HepG2 (cell line): Measurements from ENCODE around the gene NOM1. TPM values are rescaled to one million over a fixed set of nuclear protein-coding genes. Genes with fewer than 3 reads are reported as not detected.

Source experiments
- ATAC-seq: fragments of 200-7000 bp; cut with Tn5 transposase; 3 replicates; pipeline ENCODE4 v1.9.1; 2020; ENCODE audit warnings: mild to moderate bottlenecking, moderate library complexity
- BruUV-seq: library from RNA; stranded (reverse); fragments of 400-500 nt; replicated peaks from 2 replicates; lab custom pipeline; 2021; lab: Mats Ljungman, UMichigan
- CTCF ChIA-PET: fragments of 300-600 bp; formaldehyde crosslinking; extraction: SDS; loops from one replicate; lab custom pipeline; 2021; ENCODE audit warnings: low total read pairs, inconsistent platforms, low intra/inter-chr PET ratio; lab: Yijun Ruan, JAX
- POLR2A ChIA-PET: fragments of 350-600 bp; sonication (Branson Sonifier 250); formaldehyde crosslinking; loops from one replicate; lab custom pipeline; 2020; ENCODE audit warnings: antibody characterized with exemption, inconsistent platforms; lab: Yijun Ruan, JAX
- DNase-seq: peaks from one replicate; pipeline ENCODE4 v3.0.0-alpha.2; 2015; ENCODE audit warnings: low spot score
- FAIRE-seq: peaks from 3 replicates; lab custom pipeline; 2011; peaks lifted over from hg19 to GRCh38; lab: Jason Lieb, UNC
- H2AFZ ChIP-seq: one replicate; pipeline ENCODE4 v1.6.1; 2011; ENCODE audit warnings: low read length, inconsistent platforms
- H3K27ac ChIP-seq: fragments of 300-600 bp; 3 replicates; pipeline ENCODE4 v1.8.0; 2011; ENCODE audit warnings: mixed run types, mild to moderate bottlenecking, mixed read lengths, low read length, inconsistent platforms; ENCODE audit not compliant: insufficient read depth; ENCODE audit errors: extremely low read length
- H3K27me3 ChIP-seq, 2 experiments: fragments of 200-600 bp in 1 of 2; 2 replicates in 1 of 2; 3 replicates in 1 of 2; pipeline versions ENCODE4 v1.6.0 to v1.8.0; 2011; ENCODE audit warnings: low read length in 2 of 2, mild to moderate bottlenecking in 2 of 2, moderate library complexity in 2 of 2, inconsistent platforms in 1 of 2; ENCODE audit not compliant: insufficient read depth in 2 of 2, control insufficient read depth in 1 of 2
- H3K36me3 ChIP-seq, 2 experiments: fragments of 200-600 bp in 1 of 2; replicated peaks in 1 of 2; 2 replicates in 1 of 2; 3 replicates in 1 of 2; pipeline versions ENCODE4 v1.5.1 to v1.8.0; 2011; ENCODE audit warnings: low read length in 2 of 2, inconsistent platforms in 1 of 2; ENCODE audit not compliant: insufficient read depth in 2 of 2, control insufficient read depth in 1 of 2
- H3K4me1 ChIP-seq: 2 replicates; pipeline ENCODE4 v1.5.1; 2012; ENCODE audit warnings: low read length, inconsistent platforms; ENCODE audit not compliant: insufficient read depth
- H3K4me2 ChIP-seq: 2 replicates; pipeline ENCODE4 v1.6.0; 2011; ENCODE audit warnings: low read depth, low read length, inconsistent platforms
- H3K4me3 ChIP-seq, 3 experiments: fragments of 200-600 bp in 1 of 3; sonication (generic), shearing (Covaris generic) in 1 of 3; replicated peaks in 1 of 3; 2 replicates each; pipeline ENCODE4 v1.5.1; 2011 to 2016; ENCODE audit warnings: low read length in 3 of 3, inconsistent platforms in 2 of 3, low read depth in 2 of 3, mild to moderate bottlenecking in 2 of 3, control low read depth in 1 of 3, mixed read lengths in 1 of 3; ENCODE audit not compliant: insufficient read depth in 1 of 3
- H3K79me2 ChIP-seq: one replicate; pipeline ENCODE4 v1.6.1; 2011; ENCODE audit warnings: low read length, inconsistent platforms; ENCODE audit not compliant: insufficient read depth
- H3K9ac ChIP-seq: 2 replicates; pipeline ENCODE4 v1.6.0; 2011; ENCODE audit warnings: mild to moderate bottlenecking, low read depth, low read length, inconsistent platforms; ENCODE audit not compliant: insufficient read depth
- H3K9me3 ChIP-seq: 2 replicates; pipeline ENCODE4 v1.5.1; 2012; ENCODE audit warnings: mild to moderate bottlenecking, low read length
- H4K20me1 ChIP-seq: 2 replicates; pipeline ENCODE4 v1.6.0; 2011; ENCODE audit warnings: inconsistent platforms, mild to moderate bottlenecking, low read length, moderate library complexity; ENCODE audit not compliant: insufficient read depth
- CBFB ChIP-seq: sonication (generic); formaldehyde crosslinking; IDR thresholded peaks from 2 replicates; pipeline ENCODE4 v1.4.0; 2020; ENCODE audit warnings: missing genetic modification reagents
- CERS6 ChIP-seq: sonication (generic); formaldehyde crosslinking; IDR thresholded peaks from 2 replicates; pipeline ENCODE4 v1.5.0; 2020; ENCODE audit warnings: missing genetic modification reagents
- GLI4 ChIP-seq: sonication (generic); formaldehyde crosslinking; IDR thresholded peaks from 2 replicates; pipeline ENCODE4 v1.5.1; 2020; ENCODE audit warnings: missing genetic modification reagents, mild to moderate bottlenecking, moderate library complexity, borderline replicate concordance
- HMG20B ChIP-seq: conservative IDR thresholded peaks from 2 replicates; pipeline ENCODE4 v1.6.1; 2016; ENCODE audit warnings: missing genetic modification reagents, missing compliant biosample characterization
- ZNF33A ChIP-seq: sonication (generic); formaldehyde crosslinking; IDR thresholded peaks from 2 replicates; pipeline ENCODE4 v1.5.1; 2020; ENCODE audit warnings: missing genetic modification reagents, mild to moderate bottlenecking, moderate library complexity, borderline replicate concordance
- WGBS: methylation state at CpG from one replicate; pipeline ENCODE4 v1.1.6; 2017; ENCODE audit warnings: low lambda C conversion rate; 5-methylcytosine and 5-hydroxymethylcytosine counted together
- in situ Hi-C: cut with HindIII; loops from 2 replicates; pipeline ENCODE4 v1.10.0; 2017; ENCODE audit warnings: low pct_unique_long_range_greater_than_20kb; ENCODE audit not compliant: extremely low pct_ligation_motif_present
- intact Hi-C: fragments of 100-400 bp; cut with micrococcal nuclease; formaldehyde crosslinking; loops from one replicate; pipeline ENCODE4 v1.10.0; 2022; ENCODE audit not compliant: unreplicated experiment
- polyA plus RNA-seq, 8 experiments: library from polyadenylated mRNA; depleted of rRNA in 3 of 8; stranded (reverse) in 7 of 8; unstranded in 1 of 8; fragments of >200 nt; fragmentation: Illumina TruSeq in 4 of 8; extraction: Trizol in 4 of 8; gene quantifications; 2 replicates each; pipeline versions ENCODE4 v1.2.1 to v1.2.3, GENCODE V29; 2011 to 2016; ENCODE audit warnings: low read depth in 4 of 8, missing spikeins in 1 of 8, mixed read lengths in 1 of 8; ENCODE audit not compliant: insufficient read depth in 1 of 8
- total RNA-seq, 5 experiments: library from RNA; depleted of rRNA; stranded (reverse); fragments of >200 nt; fragmentation: Illumina TruSeq; extraction: Trizol; gene quantifications; 2 replicates each; pipeline ENCODE4 v1.2.3, GENCODE V29; 2016; ENCODE audit warnings: low read depth in 1 of 5
- TF ChIP-seq, protein P1 (sequence below): IDR thresholded peaks from 2 replicates; pipeline ENCODE4 v1.6.1; 2016
- TF ChIP-seq, protein P2 (sequence below): IDR thresholded peaks from 2 replicates; pipeline ENCODE4 v1.6.1; 2016; ENCODE audit warnings: low read depth, missing genetic modification reagents, missing compliant biosample characterization

The NOM1 gene
- total and polyA plus RNA-seq, 2 of the 13 experiments (the other 11 are each of a cell fraction or from before 2014, with no cell fraction given), result 14.2 to 26.2 TPM

GRCh38 chr7:156993021-156993924, 43.8 kb downstream of the NOM1 start:
- intact Hi-C loops (no loop called here), in situ Hi-C loops (no loop called here)
- no peaks in the 10 kb centered on the region for H4K20me1 ChIP-seq
- TF ChIP-seq HMG20B (CRISPR knock-in tag) (no peak), CBFB (no peak), ZNF33A (no peak)
- DNase-seq (no peak), ATAC-seq (no peak), FAIRE-seq (no peak)
- no peak overlapping the region for H3K27ac ChIP-seq
- no peaks in the 10 kb centered on the region for H3K36me3 ChIP-seq
- no peak overlapping the region for H3K9ac ChIP-seq
- H3K4me1 ChIP-seq, result peaks cover 25% of the 10 kb centered on the region
- peaks cover 1 to 16% of the 10 kb centered on the region in 2 experiments; a peak in 2 of 5 replicates for H3K27me3 ChIP-seq
- H3K79me2 ChIP-seq, result no peaks in the 10 kb centered on the region
- no peaks in the 10 kb centered on the region for H3K9me3 ChIP-seq
- POLR2A ChIA-PET, result no interaction called here
- no peak overlapping the region for H3K4me3 ChIP-seq
- WGBS, result 69% methylated on average over 19 of the region's 32 CpGs
- H3K4me2 ChIP-seq, result no peak overlapping the region
- BruUV-seq, result no TSS peak
- CTCF ChIA-PET, result no interaction called here
- no peak overlapping the region for H2AFZ ChIP-seq

DNA sequence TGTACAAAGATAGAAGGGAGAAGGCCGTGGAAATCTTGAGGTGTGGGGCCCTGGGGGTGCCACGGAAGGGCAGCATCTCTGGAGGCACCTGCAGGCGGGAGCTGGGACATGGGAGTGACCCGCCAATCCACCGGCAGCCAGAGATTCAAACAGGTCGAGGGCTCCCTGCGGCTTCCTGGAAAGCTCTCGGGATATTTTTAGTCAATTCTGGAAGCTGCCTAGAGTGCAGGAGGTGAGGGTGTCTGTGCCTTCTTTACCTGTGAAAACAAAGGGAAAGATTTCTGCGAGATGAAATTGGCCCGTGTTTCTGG, 44.4 kb downstream of the NOM1 start:
- no peak overlapping the region for H3K27ac ChIP-seq
- no peak overlapping the region for H3K9ac ChIP-seq
- intact Hi-C loops (no loop called here), in situ Hi-C loops (no loop called here)
- no peaks in the 10 kb centered on the region for H3K36me3 ChIP-seq
- H3K4me2 ChIP-seq, result no peak overlapping the region
- 52% methylated on average over 10 of the region's 10 CpGs for WGBS
- ATAC-seq (no peak), FAIRE-seq (no peak), DNase-seq (no peak)
- H3K9me3 ChIP-seq, result no peaks in the 10 kb centered on the region
- H3K4me1 ChIP-seq, result peaks cover 19% of the 10 kb centered on the region
- CTCF ChIA-PET, result no interaction called here
- H2AFZ ChIP-seq, result no peak overlapping the region
- POLR2A ChIA-PET, result no interaction called here
- H3K4me3 ChIP-seq, result no peak overlapping the region
- BruUV-seq, result no TSS peak
- no peaks in the 10 kb centered on the region for H3K79me2 ChIP-seq
- no peaks in the 10 kb centered on the region for H4K20me1 ChIP-seq
- peaks cover 1 to 16% of the 10 kb centered on the region in 2 experiments; a peak in 2 of 5 replicates for H3K27me3 ChIP-seq
- TF ChIP-seq CERS6 (CRISPR knock-in tag), result no peak
- TF ChIP-seq, protein P1, sequence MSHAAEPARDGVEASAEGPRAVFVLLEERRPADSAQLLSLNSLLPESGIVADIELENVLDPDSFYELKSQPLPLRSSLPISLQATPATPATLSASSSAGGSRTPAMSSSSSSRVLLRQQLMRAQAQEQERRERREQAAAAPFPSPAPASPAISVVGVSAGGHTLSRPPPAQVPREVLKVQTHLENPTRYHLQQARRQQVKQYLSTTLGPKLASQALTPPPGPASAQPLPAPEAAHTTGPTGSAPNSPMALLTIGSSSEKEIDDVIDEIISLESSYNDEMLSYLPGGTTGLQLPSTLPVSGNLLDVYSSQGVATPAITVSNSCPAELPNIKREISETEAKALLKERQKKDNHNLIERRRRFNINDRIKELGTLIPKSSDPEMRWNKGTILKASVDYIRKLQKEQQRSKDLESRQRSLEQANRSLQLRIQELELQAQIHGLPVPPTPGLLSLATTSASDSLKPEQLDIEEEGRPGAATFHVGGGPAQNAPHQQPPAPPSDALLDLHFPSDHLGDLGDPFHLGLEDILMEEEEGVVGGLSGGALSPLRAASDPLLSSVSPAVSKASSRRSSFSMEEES (CRISPR knock-in tag), result no peak
- TF ChIP-seq, protein P2, sequence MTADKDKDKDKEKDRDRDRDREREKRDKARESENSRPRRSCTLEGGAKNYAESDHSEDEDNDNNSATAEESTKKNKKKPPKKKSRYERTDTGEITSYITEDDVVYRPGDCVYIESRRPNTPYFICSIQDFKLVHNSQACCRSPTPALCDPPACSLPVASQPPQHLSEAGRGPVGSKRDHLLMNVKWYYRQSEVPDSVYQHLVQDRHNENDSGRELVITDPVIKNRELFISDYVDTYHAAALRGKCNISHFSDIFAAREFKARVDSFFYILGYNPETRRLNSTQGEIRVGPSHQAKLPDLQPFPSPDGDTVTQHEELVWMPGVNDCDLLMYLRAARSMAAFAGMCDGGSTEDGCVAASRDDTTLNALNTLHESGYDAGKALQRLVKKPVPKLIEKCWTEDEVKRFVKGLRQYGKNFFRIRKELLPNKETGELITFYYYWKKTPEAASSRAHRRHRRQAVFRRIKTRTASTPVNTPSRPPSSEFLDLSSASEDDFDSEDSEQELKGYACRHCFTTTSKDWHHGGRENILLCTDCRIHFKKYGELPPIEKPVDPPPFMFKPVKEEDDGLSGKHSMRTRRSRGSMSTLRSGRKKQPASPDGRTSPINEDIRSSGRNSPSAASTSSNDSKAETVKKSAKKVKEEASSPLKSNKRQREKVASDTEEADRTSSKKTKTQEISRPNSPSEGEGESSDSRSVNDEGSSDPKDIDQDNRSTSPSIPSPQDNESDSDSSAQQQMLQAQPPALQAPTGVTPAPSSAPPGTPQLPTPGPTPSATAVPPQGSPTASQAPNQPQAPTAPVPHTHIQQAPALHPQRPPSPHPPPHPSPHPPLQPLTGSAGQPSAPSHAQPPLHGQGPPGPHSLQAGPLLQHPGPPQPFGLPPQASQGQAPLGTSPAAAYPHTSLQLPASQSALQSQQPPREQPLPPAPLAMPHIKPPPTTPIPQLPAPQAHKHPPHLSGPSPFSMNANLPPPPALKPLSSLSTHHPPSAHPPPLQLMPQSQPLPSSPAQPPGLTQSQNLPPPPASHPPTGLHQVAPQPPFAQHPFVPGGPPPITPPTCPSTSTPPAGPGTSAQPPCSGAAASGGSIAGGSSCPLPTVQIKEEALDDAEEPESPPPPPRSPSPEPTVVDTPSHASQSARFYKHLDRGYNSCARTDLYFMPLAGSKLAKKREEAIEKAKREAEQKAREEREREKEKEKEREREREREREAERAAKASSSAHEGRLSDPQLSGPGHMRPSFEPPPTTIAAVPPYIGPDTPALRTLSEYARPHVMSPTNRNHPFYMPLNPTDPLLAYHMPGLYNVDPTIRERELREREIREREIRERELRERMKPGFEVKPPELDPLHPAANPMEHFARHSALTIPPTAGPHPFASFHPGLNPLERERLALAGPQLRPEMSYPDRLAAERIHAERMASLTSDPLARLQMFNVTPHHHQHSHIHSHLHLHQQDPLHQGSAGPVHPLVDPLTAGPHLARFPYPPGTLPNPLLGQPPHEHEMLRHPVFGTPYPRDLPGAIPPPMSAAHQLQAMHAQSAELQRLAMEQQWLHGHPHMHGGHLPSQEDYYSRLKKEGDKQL (CRISPR knock-in tag), result no peak
- no peak for TF ChIP-seq GLI4 (CRISPR knock-in tag)
